C1 segment of cervical spinal cord (tissue), 14 donors: ENCODE data around the gene HMMR.
"Not testable (repeated sequence)": the region's sequence is repeated elsewhere in the genome, so short reads cannot be mapped to it uniquely, and the experiment has no call there.

ENCODE experiments used
- DNase-seq, 14 donors: peaks; one replicate each; lab custom pipeline; 2025; lab: John Stamatoyannopoulos, UW

Gene HMMR

DNA sequence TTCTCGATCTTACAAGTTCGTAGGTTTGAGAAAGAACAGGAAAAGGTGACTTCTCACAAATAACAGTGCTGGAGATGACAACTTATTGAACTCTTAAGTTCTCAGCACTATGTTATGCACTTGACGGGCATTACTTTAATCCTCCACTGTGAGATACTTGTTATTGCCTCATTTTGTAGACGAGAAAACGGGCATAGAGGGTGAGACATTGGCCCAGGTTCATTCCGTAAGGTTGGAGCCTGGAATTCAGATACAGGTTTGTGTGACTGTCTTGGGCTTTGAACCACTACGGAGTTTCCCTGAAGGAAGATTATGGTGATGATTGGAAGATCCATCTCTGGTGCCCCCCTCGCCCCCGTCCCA is 45.6 kb downstream of the HMMR start:
- DNase-seq = no peak

DNA sequence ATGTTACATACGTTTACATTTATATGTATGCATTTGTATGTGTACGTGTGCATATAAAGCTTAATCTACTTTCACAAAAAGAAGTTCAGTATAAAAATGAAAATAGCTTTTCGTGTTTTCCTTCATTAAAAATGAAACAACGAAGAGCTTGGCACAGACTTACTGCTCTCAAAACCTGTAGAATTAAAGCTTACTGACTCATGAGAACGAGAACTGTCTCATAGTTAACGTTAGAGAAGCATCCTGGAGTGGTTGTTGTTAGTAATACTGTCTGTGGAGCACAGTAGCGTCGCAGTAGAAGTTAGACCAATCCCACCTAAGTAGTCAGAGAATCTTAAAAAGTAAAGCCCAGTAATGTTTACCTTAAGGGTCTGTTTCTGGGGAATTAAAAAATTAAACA is 46.3 kb downstream of the HMMR start:
- no peak for DNase-seq

DNA sequence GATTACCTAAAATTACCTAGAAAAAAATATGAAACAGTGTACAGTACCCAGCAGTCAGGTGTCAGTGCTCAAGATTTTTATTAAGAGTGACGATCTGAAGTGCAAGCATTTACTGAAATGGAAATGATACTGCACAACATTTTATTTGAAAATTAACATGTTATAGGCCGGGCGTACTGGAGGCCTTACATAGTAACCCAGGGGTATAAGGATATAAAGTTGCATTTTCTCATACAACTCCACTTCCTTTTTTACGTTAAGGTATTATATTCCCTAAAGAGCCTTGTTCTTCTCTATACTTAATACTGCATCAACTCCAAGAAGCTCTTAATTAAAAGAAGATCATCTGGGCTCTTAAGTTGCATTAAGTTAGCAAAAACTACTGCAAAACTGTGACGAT is 48.3 kb downstream of the HMMR start:
- no peak for DNase-seq

DNA sequence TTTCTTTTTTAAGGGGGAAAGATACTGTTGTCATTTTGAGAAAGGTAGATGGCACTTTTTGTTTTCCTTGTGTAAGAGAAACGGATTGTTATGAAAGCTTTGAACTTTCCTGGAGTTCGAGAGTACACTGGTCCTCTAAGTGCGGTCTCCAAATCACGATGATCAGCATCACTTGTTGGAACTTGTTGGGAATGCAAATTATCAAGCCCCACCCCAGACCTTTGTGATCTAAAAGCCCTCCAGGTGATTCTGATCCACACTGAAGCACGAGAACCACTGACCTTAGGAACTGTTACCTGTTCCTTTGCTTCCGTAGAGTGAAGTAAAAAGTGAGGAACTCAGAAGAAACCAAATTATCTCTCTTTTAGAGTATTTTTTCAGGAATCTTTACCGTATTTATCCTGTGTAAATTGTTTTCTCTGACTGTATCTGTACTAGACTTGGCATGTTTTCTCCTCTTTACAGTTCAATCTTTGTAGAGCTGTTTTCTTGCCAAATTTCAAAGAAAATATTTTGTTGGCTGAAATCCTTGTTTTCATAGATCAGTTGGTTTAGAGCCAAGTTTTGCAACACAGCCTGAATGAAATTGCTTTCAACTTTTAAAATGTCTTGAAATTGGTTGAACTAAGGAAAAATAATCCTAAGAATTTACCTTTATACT is 49.0 kb downstream of the HMMR start:
- DNase-seq = no peak

DNA sequence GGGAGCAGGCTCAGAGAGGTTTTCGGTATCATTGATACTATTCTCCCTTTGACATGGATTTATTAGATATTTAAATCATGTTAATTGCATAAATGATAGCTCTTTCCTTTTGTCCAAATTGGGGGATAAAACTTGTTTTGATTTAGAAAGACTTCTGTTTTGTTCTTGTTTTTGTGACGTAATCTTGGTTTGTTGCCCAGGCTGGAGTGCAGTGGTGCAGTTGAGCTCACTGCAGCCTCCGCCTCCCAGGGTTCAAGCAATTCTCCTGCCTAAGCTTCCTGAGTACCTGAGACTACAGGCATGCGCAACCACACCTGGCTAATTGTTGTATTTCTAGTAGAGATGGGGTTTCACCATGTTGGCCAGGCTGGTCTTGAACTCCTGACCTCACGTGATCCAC is 52.1 kb downstream of the HMMR start:
- no peak for DNase-seq

DNA sequence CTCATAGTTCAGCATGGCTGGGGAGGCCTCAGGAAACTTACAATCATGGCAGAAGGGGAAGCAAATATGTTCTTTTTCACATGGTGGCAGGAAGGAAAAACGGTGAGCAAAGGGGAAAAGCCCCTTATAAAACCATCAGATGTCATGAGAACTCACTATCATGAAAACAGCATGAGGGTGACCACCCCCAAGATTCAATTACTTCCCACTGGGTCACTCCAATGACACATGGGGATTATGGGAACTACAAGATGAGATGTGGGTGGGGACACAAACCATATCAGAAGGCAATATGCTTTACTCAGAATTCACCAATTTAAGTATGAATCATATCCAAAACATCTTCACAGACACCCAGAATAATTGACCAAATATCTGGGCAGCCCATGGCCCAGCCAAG is 64.7 kb downstream of the HMMR start:
- DNase-seq = no peak

DNA sequence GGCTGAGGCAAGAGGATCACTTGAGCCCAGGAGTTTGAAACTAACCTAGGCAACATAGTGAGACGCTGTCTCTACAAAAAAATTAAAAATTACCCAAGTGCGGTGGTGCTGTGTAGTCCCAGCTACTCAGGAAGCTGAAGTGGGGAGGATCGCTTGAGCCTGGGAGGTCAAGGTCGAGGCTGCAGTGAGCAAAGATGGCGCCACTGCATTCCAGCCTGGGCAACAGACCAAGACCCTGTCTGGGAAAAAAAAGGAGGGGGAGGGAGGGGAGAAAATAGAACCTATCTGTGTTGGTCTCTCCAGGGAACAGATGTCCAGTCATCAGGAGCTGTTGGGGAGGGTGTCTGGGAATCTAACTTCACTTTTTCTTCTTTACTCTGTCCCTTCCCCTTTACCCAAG is 69.3 kb downstream of the HMMR start:
- no peak for DNase-seq

DNA sequence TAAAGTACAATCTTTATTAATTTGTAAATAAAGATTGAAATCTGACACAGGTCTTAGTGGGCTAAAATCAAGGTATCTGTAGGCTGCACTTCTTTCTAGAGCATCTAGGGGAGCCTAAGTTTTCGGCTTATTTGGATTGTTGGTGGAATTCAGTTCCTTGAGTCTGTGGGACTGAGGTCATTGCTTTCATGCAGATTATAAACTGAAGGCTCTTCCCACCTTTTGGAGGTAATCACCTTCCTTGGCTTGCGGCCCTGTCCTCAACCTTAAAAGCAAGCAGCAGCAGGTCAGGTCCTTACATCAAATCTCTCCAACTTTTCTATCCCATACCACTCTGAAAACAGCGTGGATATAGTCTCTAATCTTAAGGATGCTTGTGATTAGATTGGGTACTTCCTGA is 70.8 kb downstream of the HMMR start:
- no peak for DNase-seq

DNA sequence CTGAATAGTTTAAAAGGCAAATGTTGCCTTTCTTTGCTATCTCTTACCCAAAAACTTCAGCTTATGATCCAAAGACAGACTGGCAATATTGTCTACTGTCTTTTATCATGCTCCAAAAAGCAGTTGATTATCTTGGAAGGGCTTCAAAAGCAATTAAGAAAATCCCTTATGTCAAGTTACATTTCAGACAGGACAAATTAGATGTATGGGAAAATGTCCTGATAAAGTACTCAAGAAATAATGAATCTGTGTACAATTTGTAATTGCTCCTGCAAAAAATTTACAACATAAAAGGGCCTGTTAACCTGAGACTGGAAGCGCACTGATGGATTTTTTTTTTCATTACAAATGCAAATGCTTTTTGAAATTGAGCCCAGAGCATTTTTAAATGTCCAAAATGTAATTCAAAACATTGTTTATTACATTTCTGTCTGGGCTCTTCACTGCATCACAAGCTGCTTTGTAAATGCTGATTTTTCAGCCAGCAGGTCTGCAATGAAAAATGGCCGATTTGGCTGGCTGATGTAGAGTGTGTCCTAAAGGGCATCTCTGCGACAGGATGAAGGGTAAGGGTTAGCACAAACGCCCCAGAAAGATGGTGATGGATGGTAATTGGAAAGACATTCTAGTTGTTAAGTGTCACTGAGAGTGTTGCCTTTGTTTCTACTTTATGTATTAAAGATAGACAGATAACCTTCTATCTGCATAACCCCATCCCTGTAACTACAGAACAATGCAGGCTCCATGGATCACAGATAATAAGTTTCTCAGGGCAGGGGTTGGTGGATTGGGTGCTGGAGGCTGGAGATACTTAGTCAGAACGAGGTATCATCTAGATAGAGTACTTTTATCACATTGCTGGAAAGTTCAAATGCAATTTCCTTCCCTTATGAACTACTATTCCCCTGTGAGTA is 72.0 kb downstream of the HMMR start:
- no peak for DNase-seq

DNA sequence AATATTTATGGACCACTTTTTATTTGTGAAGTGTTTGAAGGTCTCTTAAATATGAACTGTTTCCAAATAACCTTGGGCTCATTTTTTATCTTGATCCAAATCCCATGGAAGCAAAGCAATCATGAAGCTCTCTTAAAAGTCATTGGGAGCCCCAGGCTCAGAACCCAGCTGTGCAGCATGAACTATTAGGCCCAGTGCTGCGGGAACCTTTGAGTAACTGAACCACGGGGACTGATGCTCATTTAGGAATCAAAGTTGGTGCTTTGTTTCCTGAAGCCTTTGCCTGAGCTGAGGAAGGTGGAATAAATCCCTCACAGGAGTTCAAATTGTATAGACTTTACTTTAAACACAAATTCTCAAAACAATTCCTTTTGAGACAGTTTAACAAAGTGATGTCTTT is 72.8 kb downstream of the HMMR start:
- no peak for DNase-seq

DNA sequence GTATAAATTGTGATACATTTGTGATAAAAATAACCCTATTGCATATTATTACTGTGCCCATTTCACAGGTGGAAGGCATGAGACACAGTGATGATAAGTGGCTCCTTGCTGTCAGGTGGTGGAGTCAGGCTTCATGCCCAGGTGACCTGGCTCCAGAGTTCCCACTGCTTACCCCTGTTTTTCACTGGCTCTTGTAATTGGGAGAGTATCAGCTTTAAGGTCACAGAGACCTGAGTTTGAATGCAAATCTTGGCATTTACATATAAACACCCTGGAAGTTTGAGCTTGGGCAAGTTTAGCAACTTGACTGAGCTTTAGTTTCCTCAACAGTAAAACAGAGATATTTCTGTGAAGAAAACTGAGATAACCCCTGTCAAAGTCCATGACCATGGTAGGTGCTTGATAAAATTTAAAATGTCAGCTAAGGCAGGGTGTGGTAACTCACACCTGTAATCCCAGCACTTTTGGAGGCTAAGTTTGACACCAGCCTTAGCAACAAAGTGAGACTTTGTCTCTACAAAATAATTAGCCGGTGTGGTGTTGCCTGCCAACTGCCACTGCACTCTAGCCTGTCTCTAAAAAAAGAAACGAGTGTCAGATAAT is 74.2 kb downstream of the HMMR start:
- no peak for DNase-seq

DNA sequence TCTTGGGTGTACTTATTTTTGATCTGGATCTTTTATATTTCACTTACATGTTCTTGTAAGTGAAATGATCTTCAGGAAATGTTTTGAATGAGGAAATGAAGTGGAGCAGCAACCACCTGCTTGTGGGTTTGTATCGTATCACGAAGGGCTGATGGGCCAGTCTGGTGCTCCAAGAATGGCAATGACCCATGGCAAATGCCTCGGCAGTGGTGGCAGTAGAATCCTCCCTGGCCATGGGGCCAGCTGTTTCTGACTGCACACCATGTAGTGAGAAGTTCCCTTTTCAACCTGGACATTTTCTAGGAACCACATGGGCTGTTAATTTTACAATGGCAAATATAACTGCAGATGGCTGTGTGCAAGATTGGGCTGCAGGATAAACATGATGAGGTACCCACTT is 74.9 kb downstream of the HMMR start:
- no peak for DNase-seq

DNA sequence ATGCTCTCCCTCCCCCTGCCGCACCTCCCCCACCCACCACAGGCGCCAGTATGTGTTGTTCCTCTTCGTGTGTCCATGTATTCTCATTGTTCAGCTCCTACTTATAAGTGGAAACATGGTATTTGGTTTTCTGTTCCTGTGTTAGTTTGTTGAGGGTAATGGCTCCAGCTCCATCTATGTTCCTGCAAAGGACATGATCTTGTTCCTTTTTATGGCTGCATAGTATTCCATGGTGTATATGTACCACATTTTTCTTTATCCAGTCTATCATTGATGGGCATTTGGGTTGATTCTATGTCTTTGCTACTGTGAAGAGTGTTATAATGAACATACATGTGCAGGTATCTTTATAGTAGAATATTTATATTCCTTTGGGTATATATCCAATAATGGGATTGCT is 76.0 kb downstream of the HMMR start:
- not testable (repeated sequence) for DNase-seq

DNA sequence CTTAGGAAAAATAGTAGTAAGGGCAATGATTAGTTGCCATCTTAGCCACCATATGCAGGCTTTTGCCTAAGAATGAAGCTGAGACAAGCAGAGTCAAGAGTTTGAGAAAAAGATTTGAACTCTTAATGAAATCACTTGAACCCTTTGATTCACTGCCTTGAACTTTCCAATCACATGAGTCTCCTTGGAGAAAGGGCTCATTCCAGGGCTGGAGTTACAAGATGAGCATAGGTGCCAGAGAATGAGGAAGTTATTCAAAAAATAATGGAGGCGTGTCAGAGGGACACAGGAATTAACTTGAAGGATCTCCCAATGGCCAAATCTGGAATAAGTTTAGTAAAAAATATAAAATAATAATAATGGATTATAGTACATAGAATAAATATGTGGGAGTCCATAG is 80.3 kb downstream of the HMMR start:
- no peak for DNase-seq
